Measurements from ENCODE around the gene OR6C74.

Gene OR6C74

GRCh38 chr12:55244309-55244708 lies at the start of gene OR6C74:
OR6C74 (plus strand) TSS chr12:55244609; CDS start chr12:55247288, 2,679 bp downstream.
- no peak for DNase-seq

GRCh38 chr12:55220725-55221124 lies 23.7 kb upstream of the OR6C74 start, which contains the start of gene OR10A7:
OR10A7 (plus strand) TSS chr12:55221025; CDS start chr12:55221025, 0 bp downstream.
- DNase-seq: no peak

DNA sequence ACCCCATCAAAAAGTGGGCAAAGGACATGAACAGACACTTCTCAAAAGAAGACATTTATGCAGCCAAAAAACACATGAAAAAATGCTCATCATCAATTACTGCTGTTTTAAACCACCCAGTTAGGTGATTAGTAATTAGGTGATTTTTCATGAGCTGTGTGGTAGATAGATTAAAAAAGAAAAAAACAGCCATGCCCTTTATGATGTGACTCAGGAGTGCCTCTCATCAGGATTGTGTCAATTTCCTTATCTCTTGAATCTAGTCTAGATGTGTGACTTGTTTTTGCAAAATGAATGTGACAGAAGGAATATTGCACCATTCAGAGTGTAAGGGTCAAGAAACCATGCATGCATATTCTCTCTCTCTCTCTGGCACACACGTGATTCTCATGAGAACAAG lies 17.9 kb upstream of the OR6C74 start:
- no peak for DNase-seq

DNA sequence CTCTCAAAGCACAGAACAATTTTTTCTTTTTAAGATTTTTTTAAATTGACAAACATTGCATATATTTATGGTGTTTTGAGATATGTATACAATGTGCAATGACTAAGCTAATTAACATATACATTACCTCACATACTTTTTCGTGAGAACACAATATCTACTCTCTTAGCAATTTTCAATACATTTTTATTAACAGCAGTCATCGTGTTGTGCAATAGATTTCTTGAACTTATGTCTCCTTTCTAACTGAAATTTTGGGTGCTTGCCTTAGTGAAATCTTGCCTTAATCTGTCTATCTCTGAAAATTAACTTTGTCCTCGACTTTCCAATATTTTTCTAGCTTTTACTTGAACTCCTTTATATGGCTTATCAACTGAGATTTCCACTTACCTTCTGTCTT lies 16.8 kb upstream of the OR6C74 start:
- DNase-seq: no peak

DNA sequence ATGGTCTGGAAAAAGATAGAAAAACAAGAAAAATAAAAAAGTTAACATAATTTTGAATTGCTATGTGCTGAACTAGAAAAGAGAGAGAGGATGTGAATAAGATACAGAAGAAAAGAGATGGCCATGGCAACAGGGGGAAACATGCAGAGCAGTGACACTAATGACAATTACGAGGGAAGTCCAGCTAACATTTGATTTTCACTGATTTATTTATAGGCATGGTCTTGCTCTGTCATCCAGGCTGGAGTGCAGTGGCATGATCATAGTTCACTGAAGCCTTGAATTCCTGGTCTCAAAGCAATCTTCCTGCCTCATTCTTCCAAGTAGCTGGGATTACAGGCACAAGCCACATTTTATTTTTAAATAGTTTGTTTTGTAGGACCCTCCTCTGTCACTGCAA lies 1.8 kb downstream of the OR6C74 start:
- no peak for DNase-seq

DNA sequence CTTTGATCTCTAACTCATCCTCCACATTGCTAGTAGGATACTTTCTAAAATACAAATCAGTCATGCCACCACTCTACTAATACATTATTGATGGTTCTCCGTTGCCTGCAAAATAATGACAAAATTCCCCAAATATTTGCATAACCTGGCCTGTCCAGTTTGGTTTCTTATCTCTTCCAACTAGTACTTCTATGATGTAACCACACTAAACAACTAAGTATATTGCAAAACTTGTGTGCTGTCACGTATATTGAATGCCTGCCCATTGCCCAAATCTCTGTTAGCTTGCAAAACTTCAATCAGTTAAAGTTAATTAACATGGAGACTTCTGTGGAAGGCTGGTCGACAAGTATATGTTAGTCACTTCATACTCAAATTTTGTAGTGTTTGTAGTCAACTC lies 6.5 kb downstream of the OR6C74 start:
- no peak for DNase-seq

GRCh38 chr12:55253281-55253680 lies 8.9 kb downstream of the OR6C74 start:
- DNase-seq: no peak

DNA sequence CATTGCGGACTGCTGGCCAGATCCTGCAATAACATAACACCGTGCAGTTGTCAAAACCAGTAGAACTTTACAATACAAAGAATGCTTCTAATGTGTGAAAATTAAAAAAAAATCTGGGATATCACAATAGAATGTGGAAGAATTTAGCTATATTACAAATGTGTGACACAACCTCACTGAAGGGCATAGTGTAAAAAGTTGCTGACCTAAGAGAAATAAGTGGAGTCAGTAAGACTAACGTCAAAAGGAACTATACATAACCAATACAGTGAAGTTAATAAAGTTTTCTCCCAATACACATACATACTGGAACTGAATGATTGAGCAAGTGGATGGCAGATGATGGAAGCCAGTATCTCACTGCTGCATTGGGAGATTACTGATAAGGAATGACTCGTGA lies 12.4 kb downstream of the OR6C74 start:
- no peak for DNase-seq

- no peak for DNase-seq
Observed at GRCh38 chr12:55258303-55258702, 13.9 kb downstream of the OR6C74 start.

DNA sequence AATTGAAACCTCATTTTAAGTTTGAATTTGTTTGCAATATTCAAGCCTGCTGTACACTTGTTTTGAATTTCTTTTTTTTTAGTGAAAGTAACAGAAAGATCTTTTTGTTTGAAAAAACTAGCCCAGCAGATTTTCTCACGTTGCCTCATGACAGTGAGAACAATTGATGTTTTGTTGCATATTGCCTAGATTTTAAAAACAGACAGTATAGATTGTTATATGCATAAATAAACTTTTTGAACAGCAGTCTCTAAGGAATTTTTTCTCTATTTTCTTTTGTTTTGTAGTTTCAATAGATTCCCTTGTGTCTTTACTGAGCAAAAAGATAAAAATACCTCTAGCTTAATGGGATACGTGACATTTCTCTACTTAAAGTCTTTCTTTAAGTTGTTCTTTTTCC lies 36.6 kb downstream of the OR6C74 start:
- no peak for DNase-seq

DNA sequence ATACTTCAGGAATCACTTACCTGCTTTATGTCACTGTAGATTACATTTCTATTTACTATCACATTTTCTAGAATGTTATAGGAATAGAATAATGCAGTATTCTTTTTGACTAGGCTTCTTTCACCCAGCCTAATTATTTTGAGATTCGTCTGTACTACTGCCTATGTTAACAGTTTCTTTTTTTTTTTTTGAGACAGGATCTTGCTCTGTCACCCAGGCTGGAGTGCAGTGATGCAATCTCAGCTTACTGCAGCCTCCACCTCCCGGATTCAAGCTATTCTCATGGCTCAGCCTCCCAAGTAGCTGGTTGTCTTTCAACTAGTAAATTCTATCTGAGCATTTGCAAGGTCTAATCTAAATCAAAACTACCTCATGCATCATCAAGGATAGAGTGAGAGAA lies 45.6 kb downstream of the OR6C74 start:
- no peak for DNase-seq
